Measurements from ENCODE around the gene AMFR.
A peak's percentile ranks its signal among the peaks of the same experiment; 100 is the strongest.

Gene AMFR

GRCh38 chr16:56337858-56338325 is 87.5 kb downstream of the AMFR start:
- no peak for FAIRE-seq
- no peak for DNase-seq (ENCODE audit: insufficient read length, low spot score)
- no peak for TF ChIP-seq POLR2A (IDR thresholded peaks at IDR 0.05; ENCODE audit: low read depth, low read length)

GRCh38 chr16:56337131-56337857 is 88.1 kb downstream of the AMFR start:
- FAIRE-seq (no peak), DNase-seq (ENCODE audit: insufficient read length, low spot score) (no peak)
- no peak for TF ChIP-seq POLR2A (IDR thresholded peaks at IDR 0.05; ENCODE audit: low read depth, low read length)

GRCh38 chr16:56336711-56337110 is 88.6 kb downstream of the AMFR start:
- TF ChIP-seq POLR2A (IDR thresholded peaks at IDR 0.05; ENCODE audit: low read depth, low read length): no peak
- FAIRE-seq: no peak
- DNase-seq (ENCODE audit: insufficient read length, low spot score): no peak

GRCh38 chr16:56336071-56336688 is 89.2 kb downstream of the AMFR start:
- FAIRE-seq (no peak), DNase-seq (ENCODE audit: insufficient read length, low spot score) (no peak)
- TF ChIP-seq POLR2A (IDR thresholded peaks at IDR 0.05; ENCODE audit: low read depth, low read length): no peak

GRCh38 chr16:56334761-56335160 is 90.6 kb downstream of the AMFR start:
- no peak for TF ChIP-seq POLR2A (IDR thresholded peaks at IDR 0.05; ENCODE audit: low read depth, low read length)
- FAIRE-seq: no peak
- no peak for DNase-seq (ENCODE audit: insufficient read length, low spot score)

- DNase-seq (ENCODE audit: insufficient read length, low spot score) (peak; percentile 92), FAIRE-seq (peak; percentile 72)
- TF ChIP-seq POLR2A (IDR thresholded peaks at IDR 0.05; ENCODE audit: low read depth, low read length): no peak
Measured at GRCh38 chr16:56332464-56333079, 92.8 kb downstream of the AMFR start.

- TF ChIP-seq POLR2A (IDR thresholded peaks at IDR 0.05; ENCODE audit: low read depth, low read length): no peak
- no peak for DNase-seq (ENCODE audit: insufficient read length, low spot score)
- no peak for FAIRE-seq
Measured at GRCh38 chr16:56331915-56332314, 93.4 kb downstream of the AMFR start.

- DNase-seq (ENCODE audit: insufficient read length, low spot score) (no peak), FAIRE-seq (no peak)
- TF ChIP-seq POLR2A (IDR thresholded peaks at IDR 0.05; ENCODE audit: low read depth, low read length): no peak
Measured at GRCh38 chr16:56331399-56331798, 93.9 kb downstream of the AMFR start.

GRCh38 chr16:56330476-56330875 is 94.9 kb downstream of the AMFR start:
- FAIRE-seq (no peak), DNase-seq (ENCODE audit: insufficient read length, low spot score) (no peak)
- TF ChIP-seq POLR2A (IDR thresholded peaks at IDR 0.05; ENCODE audit: low read depth, low read length): no peak

GRCh38 chr16:56329887-56330286 is 95.5 kb downstream of the AMFR start:
- no peak for TF ChIP-seq POLR2A (IDR thresholded peaks at IDR 0.05; ENCODE audit: low read depth, low read length)
- FAIRE-seq: no peak
- no peak for DNase-seq (ENCODE audit: insufficient read length, low spot score)

GRCh38 chr16:56328276-56329022 is 96.9 kb downstream of the AMFR start:
- FAIRE-seq (no peak), DNase-seq (ENCODE audit: insufficient read length, low spot score) (no peak)
- no peak for TF ChIP-seq POLR2A (IDR thresholded peaks at IDR 0.05; ENCODE audit: low read depth, low read length)

GRCh38 chr16:56327929-56328258 is 97.5 kb downstream of the AMFR start:
- no peak for TF ChIP-seq POLR2A (IDR thresholded peaks at IDR 0.05; ENCODE audit: low read depth, low read length)
- DNase-seq (ENCODE audit: insufficient read length, low spot score): no peak
- FAIRE-seq: no peak

- FAIRE-seq (no peak), DNase-seq (ENCODE audit: insufficient read length, low spot score) (no peak)
- no peak for TF ChIP-seq POLR2A (IDR thresholded peaks at IDR 0.05; ENCODE audit: low read depth, low read length)
Measured at GRCh38 chr16:56327071-56327928, 98.0 kb downstream of the AMFR start.
